Endothelial cell of umbilical vein (primary cell): Measurements from ENCODE around the gene HHIPL2.
"Not testable (repeated sequence)": the region's sequence is repeated elsewhere in the genome, so short reads cannot be mapped to it uniquely, and the experiment has no call there.

Experiments
- POLR2AphosphoS5 ChIP-seq: IDR thresholded peaks from 2 replicates; pipeline ENCODE4 v1.6.1; 2012; ENCODE audit warnings: low read depth, mild to moderate bottlenecking, control low read depth, low read length, moderate library complexity; ENCODE audit not compliant: insufficient read depth
- TF ChIP-seq, protein P1 (sequence below): IDR thresholded peaks from 2 replicates; pipeline ENCODE4 v1.6.1; 2011; ENCODE audit not compliant: insufficient read depth, insufficient read length

DNA sequence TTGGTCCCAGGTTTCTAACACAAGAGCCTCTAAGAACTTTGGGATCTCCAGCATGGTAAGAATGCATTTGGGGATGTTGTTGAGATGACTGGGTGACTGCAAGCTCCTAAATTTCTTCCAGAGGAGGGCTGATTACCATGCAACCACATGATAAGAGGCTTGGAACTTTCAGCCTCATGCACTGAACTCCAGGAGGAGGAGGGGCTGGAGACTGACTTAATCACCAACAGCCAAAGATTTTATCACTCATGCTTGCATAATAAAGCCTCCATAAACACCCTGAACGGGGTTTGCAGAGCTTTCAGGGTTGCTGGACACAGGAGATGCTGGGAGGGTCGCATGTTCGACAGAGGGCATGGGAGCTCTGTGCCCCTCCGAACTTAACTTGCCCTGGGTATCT lies 63.9 kb downstream of the HHIPL2 start:
- TF ChIP-seq, protein P1, sequence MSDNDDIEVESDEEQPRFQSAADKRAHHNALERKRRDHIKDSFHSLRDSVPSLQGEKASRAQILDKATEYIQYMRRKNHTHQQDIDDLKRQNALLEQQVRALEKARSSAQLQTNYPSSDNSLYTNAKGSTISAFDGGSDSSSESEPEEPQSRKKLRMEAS: not testable (repeated sequence)
- TF ChIP-seq POLR2AphosphoS5: not testable (repeated sequence)
